ENCODE measurements around the gene GALC. TPM values are rescaled to one million over a fixed set of nuclear protein-coding genes. Genes with fewer than 3 reads are reported as not detected.

Gene GALC
- polyA plus RNA-seq, 1 donor (not counting 4 experiments of a cell fraction or from before 2014, with no cell fraction given), result 7.9 TPM

DNA sequence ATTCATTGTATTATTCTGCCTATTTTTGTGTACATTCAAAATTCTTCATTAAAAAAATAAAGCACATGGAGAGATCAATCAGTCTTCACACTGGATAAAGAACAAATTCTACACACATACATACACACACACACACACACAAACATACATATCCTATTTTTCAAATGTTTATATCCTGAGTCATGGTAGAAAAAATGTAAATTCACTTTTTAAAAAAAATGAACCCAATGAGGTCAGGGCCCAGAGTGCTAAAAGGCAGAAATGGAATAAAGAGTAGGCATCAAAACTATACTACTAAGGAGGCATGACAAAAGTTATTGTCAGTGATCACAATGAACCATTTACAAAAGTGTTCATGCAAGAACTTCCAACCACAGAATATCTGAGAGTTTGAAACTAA is 17.3 kb downstream of the GALC start:
- Histone ChIP-seq H3K9me3 (ENCODE audit: control insufficient read depth, low read depth, low read length) (no peaks in the 10 kb centered on the region), H2AFZ (ENCODE audit: control insufficient read depth, low read length) (no peak overlapping the region), H3K4me2 (ENCODE audit: control insufficient read depth, extremely low read depth, insufficient read depth, low read depth, low read length) (no peak overlapping the region), H3K4me1 (ENCODE audit: control insufficient read depth, extremely low read depth, insufficient read depth, low read length) (no peaks in the 10 kb centered on the region), H4K20me1 (ENCODE audit: control insufficient read depth, extremely low read depth, insufficient read depth, low read length) (no peaks in the 10 kb centered on the region), H3K4me3 (ENCODE audit: control insufficient read depth in 2 of 3, extremely low read depth in 1 of 3, insufficient read depth in 2 of 3, low read depth in 1 of 3, low read length in 3 of 3) (no peak overlapping the region), H3K9me1 (ENCODE audit: control insufficient read depth, extremely low read depth, insufficient read depth, low read length) (no peaks in the 10 kb centered on the region), H3K27me3 (ENCODE audit: control insufficient read depth, extremely low read depth, insufficient read depth, low read length) (no peaks in the 10 kb centered on the region), H3K36me3 (ENCODE audit: control insufficient read depth in 2 of 2, extremely low read depth in 1 of 2, insufficient read depth in 2 of 2, low read length in 2 of 2) (no peaks in the 10 kb centered on the region), H3K9ac (ENCODE audit: control insufficient read depth, extremely low read depth, insufficient read depth, low read length) (no peak overlapping the region), H3K27ac (ENCODE audit: control insufficient read depth, insufficient read depth, low read length) (no peak overlapping the region), H3K79me2 (ENCODE audit: control insufficient read depth, insufficient read depth, low read length) (no peaks in the 10 kb centered on the region)
- TF ChIP-seq, protein P1, sequence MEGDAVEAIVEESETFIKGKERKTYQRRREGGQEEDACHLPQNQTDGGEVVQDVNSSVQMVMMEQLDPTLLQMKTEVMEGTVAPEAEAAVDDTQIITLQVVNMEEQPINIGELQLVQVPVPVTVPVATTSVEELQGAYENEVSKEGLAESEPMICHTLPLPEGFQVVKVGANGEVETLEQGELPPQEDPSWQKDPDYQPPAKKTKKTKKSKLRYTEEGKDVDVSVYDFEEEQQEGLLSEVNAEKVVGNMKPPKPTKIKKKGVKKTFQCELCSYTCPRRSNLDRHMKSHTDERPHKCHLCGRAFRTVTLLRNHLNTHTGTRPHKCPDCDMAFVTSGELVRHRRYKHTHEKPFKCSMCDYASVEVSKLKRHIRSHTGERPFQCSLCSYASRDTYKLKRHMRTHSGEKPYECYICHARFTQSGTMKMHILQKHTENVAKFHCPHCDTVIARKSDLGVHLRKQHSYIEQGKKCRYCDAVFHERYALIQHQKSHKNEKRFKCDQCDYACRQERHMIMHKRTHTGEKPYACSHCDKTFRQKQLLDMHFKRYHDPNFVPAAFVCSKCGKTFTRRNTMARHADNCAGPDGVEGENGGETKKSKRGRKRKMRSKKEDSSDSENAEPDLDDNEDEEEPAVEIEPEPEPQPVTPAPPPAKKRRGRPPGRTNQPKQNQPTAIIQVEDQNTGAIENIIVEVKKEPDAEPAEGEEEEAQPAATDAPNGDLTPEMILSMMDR (optimal IDR thresholded peaks at IDR 0.05 in 1 of 3, IDR thresholded peaks at IDR 0.05 in 1 of 3, conservative IDR thresholded peaks at IDR 0.05 in 1 of 3; ENCODE audit: extremely low read depth in 1 of 3, insufficient read depth in 2 of 3, low read length in 3 of 3), result no peak
- TF ChIP-seq EZH2 (IDR thresholded peaks at IDR 0.05; ENCODE audit: low read length), result no peak
- dilution Hi-C loops (cut with MboI; ENCODE audit: extremely low pct_ligation_motif_present, low sequenced_read_pairs), result no loop called here
- FAIRE-seq (no peak), DNase-seq (ENCODE audit: low read depth, low spot score) (no peak)

DNA sequence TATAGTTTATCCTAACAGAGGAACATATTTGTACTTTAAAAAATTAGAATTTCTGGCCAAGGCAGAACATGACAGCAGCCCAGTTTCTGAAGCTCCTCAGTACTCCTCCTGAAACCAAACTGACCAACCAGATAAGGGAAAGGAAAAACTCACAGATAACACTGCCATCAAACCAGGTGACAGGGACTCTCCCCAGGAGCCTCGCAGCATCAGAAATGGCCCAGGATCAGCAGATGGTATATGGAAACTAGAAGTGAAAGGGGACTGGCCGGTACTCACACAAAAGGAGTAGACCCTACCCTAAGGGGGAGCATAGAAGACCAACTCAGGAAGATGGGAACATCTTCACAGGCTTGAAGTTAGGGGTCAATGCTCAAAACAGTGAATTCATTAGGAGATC is 22.0 kb downstream of the GALC start:
- dilution Hi-C loops (cut with MboI; ENCODE audit: extremely low pct_ligation_motif_present, low sequenced_read_pairs), result no loop called here
- H3K27me3 ChIP-seq (ENCODE audit: control insufficient read depth, extremely low read depth, insufficient read depth, low read length), result no peaks in the 10 kb centered on the region
- FAIRE-seq, result no peak

More for the DNA sequence above, 22.0 kb downstream of the GALC start:
- H3K4me3 ChIP-seq (ENCODE audit: control insufficient read depth in 2 of 3, extremely low read depth in 1 of 3, insufficient read depth in 2 of 3, low read depth in 1 of 3, low read length in 3 of 3), result no peak overlapping the region
- H3K27ac ChIP-seq (ENCODE audit: control insufficient read depth, insufficient read depth, low read length), result no peak overlapping the region
- TF ChIP-seq, protein P1 (optimal IDR thresholded peaks at IDR 0.05 in 1 of 3, IDR thresholded peaks at IDR 0.05 in 1 of 3, conservative IDR thresholded peaks at IDR 0.05 in 1 of 3; ENCODE audit: extremely low read depth in 1 of 3, insufficient read depth in 2 of 3, low read length in 3 of 3), result no peak
- no peak for TF ChIP-seq EZH2 (IDR thresholded peaks at IDR 0.05; ENCODE audit: low read length)
- no peaks in the 10 kb centered on the region for H3K79me2 ChIP-seq (ENCODE audit: control insufficient read depth, insufficient read depth, low read length)
- no peak overlapping the region for H3K9ac ChIP-seq (ENCODE audit: control insufficient read depth, extremely low read depth, insufficient read depth, low read length)
- no peak for DNase-seq (ENCODE audit: low read depth, low spot score)
- no peaks in the 10 kb centered on the region for H3K9me3 ChIP-seq (ENCODE audit: control insufficient read depth, low read depth, low read length)
- no peak overlapping the region for H3K4me2 ChIP-seq (ENCODE audit: control insufficient read depth, extremely low read depth, insufficient read depth, low read depth, low read length)
- H3K4me1 ChIP-seq (ENCODE audit: control insufficient read depth, extremely low read depth, insufficient read depth, low read length), result no peaks in the 10 kb centered on the region
- H4K20me1 ChIP-seq (ENCODE audit: control insufficient read depth, extremely low read depth, insufficient read depth, low read length), result no peaks in the 10 kb centered on the region
- H3K9me1 ChIP-seq (ENCODE audit: control insufficient read depth, extremely low read depth, insufficient read depth, low read length), result no peaks in the 10 kb centered on the region
- no peaks in the 10 kb centered on the region for H3K36me3 ChIP-seq (ENCODE audit: control insufficient read depth in 2 of 2, extremely low read depth in 1 of 2, insufficient read depth in 2 of 2, low read length in 2 of 2)
- no peak overlapping the region for H2AFZ ChIP-seq (ENCODE audit: control insufficient read depth, low read length)
